HG03066 (cell line): ENCODE data around the gene METTL18.

ENCODE experiments used
- ATAC-seq: cut with Tn5 transposase; IDR thresholded peaks from one replicate; pipeline ENCODE4 v1.9.1; 2021; ENCODE audit warnings: low read depth; ENCODE audit not compliant: unreplicated experiment

Gene METTL18

GRCh38 chr1:169788402-169788801, 6.3 kb downstream of the METTL18 start:
- no peak for ATAC-seq

- no peak for ATAC-seq
Observed at GRCh38 chr1:169786974-169787373, 7.7 kb downstream of the METTL18 start.

GRCh38 chr1:169785267-169785666, 9.4 kb downstream of the METTL18 start:
- no peak for ATAC-seq

GRCh38 chr1:169784102-169784501, 10.6 kb downstream of the METTL18 start:
- ATAC-seq = no peak

- no peak for ATAC-seq
Observed at GRCh38 chr1:169782596-169782995, 12.1 kb downstream of the METTL18 start.

- no peak for ATAC-seq
Observed at GRCh38 chr1:169779970-169780369, 14.7 kb downstream of the METTL18 start.

- ATAC-seq = no peak
Observed at GRCh38 chr1:169779150-169779549, 15.6 kb downstream of the METTL18 start.

- no peak for ATAC-seq
Observed at GRCh38 chr1:169776440-169776839, 18.3 kb downstream of the METTL18 start.

GRCh38 chr1:169768161-169768560, 26.5 kb downstream of the METTL18 start:
- ATAC-seq = no peak

- no peak for ATAC-seq
Observed at GRCh38 chr1:169765580-169766331, 29.0 kb downstream of the METTL18 start.

GRCh38 chr1:169764919-169765318, 29.8 kb downstream of the METTL18 start:
- no peak for ATAC-seq

- no peak for ATAC-seq
Observed at GRCh38 chr1:169762699-169763098, 32.0 kb downstream of the METTL18 start.

GRCh38 chr1:169759038-169759437, 35.7 kb downstream of the METTL18 start:
- ATAC-seq = no peak

GRCh38 chr1:169753549-169753948, 41.2 kb downstream of the METTL18 start:
- ATAC-seq = no peak

GRCh38 chr1:169750041-169750440, 44.7 kb downstream of the METTL18 start:
- ATAC-seq = no peak

- no peak for ATAC-seq
Observed at GRCh38 chr1:169746550-169746949, 48.2 kb downstream of the METTL18 start.

GRCh38 chr1:169745015-169745861, 49.5 kb downstream of the METTL18 start:
- no peak for ATAC-seq
